ENCODE data around the gene ZNF275.
A peak's percentile ranks its signal among the peaks of the same experiment; 100 is the strongest.
"Not testable (repeated sequence)": the region's sequence is repeated elsewhere in the genome, so short reads cannot be mapped to it uniquely, and the experiment has no call there.

Gene ZNF275

GRCh38 chrX:153333821-153334653 is at the start of gene ZNF275:
ZNF275 (plus strand) TSS chrX:153334153; CDS start chrX:153336680, 2,527 bp downstream.
- peak; percentile 67 for DNase-seq

- not testable (repeated sequence) for DNase-seq
These were observed 48.3 kb upstream of the ZNF275 start for GRCh38 chrX:153285678-153286077.

GRCh38 chrX:153288807-153289206 is 45.1 kb upstream of the ZNF275 start:
- not testable (repeated sequence) for DNase-seq

GRCh38 chrX:153293485-153294071 is 40.4 kb upstream of the ZNF275 start:
- not testable (repeated sequence) for DNase-seq

GRCh38 chrX:153297376-153297775 is 36.6 kb upstream of the ZNF275 start:
- DNase-seq, result no peak

- DNase-seq, result no peak
These were observed 34.1 kb upstream of the ZNF275 start for GRCh38 chrX:153299855-153300254.

- DNase-seq, result no peak
These were observed 32.2 kb upstream of the ZNF275 start for GRCh38 chrX:153301746-153302145.

- DNase-seq, result no peak
These were observed 31.2 kb upstream of the ZNF275 start for GRCh38 chrX:153302796-153303195.

- DNase-seq, result no peak
These were observed 30.4 kb upstream of the ZNF275 start for GRCh38 chrX:153303276-153304262.

GRCh38 chrX:153304988-153305736 is 28.8 kb upstream of the ZNF275 start:
- DNase-seq, result no peak

- DNase-seq, result no peak
These were observed 28.0 kb upstream of the ZNF275 start for GRCh38 chrX:153305972-153306371.

- DNase-seq, result no peak
These were observed 27.3 kb upstream of the ZNF275 start for GRCh38 chrX:153306527-153307115.

GRCh38 chrX:153307276-153308178 is 26.4 kb upstream of the ZNF275 start:
- no peak for DNase-seq

- no peak for DNase-seq
These were observed 23.1 kb upstream of the ZNF275 start for GRCh38 chrX:153310901-153311300.

- DNase-seq, result no peak
These were observed 21.9 kb upstream of the ZNF275 start for GRCh38 chrX:153312041-153312440.

- no peak for DNase-seq
These were observed 21.1 kb upstream of the ZNF275 start for GRCh38 chrX:153312842-153313241.

- no peak for DNase-seq
These were observed 16.6 kb upstream of the ZNF275 start for GRCh38 chrX:153317306-153317705.

GRCh38 chrX:153317996-153318722 is 15.8 kb upstream of the ZNF275 start:
- DNase-seq, result no peak

GRCh38 chrX:153318811-153319210 is 15.1 kb upstream of the ZNF275 start:
- DNase-seq, result no peak

Measured in NCI-H510A (cell line).